Mucosa of rectum (tissue), 2 donors: ENCODE results near the gene MRPL55.
A peak's percentile ranks its signal among the peaks of the same experiment; 100 is the strongest.

Experiments
- H3K27ac ChIP-seq, 2 donors: one replicate each; pipeline ENCODE4 v1.7.0; 2013; ENCODE audit warnings: inconsistent platforms in 2 of 2, low read depth in 2 of 2, low read length in 2 of 2
- H3K27me3 ChIP-seq, 2 donors: one replicate each; pipeline ENCODE4 v1.7.0; 2013; ENCODE audit warnings: low read length in 2 of 2; ENCODE audit not compliant: control insufficient read depth in 2 of 2, insufficient read depth in 2 of 2
- H3K36me3 ChIP-seq, 2 donors: one replicate each; pipeline ENCODE4 v1.7.0; 2013; ENCODE audit warnings: low read length in 2 of 2; ENCODE audit not compliant: control insufficient read depth in 2 of 2, insufficient read depth in 2 of 2
- H3K4me1 ChIP-seq, 2 donors: one replicate each; pipeline ENCODE4 v1.7.0; 2013; ENCODE audit warnings: low read length in 2 of 2, mild to moderate bottlenecking in 1 of 2; ENCODE audit not compliant: control insufficient read depth in 2 of 2, insufficient read depth in 2 of 2
- H3K4me3 ChIP-seq, 2 donors: one replicate each; pipeline ENCODE4 v1.7.0; 2013; ENCODE audit warnings: low read length in 2 of 2
- H3K9ac ChIP-seq, 2 donors: one replicate each; pipeline ENCODE4 v1.7.0; 2013; ENCODE audit warnings: low read length in 2 of 2, low read depth in 1 of 2, mild to moderate bottlenecking in 1 of 2
- H3K9me3 ChIP-seq, 2 donors: one replicate each; pipeline ENCODE4 v1.7.0; 2013; ENCODE audit warnings: low read length in 2 of 2; ENCODE audit not compliant: control insufficient read depth in 2 of 2
- donor health status: healthy.
- donor health status: Normal muscosa, but diverticular disease.

Gene MRPL55

DNA sequence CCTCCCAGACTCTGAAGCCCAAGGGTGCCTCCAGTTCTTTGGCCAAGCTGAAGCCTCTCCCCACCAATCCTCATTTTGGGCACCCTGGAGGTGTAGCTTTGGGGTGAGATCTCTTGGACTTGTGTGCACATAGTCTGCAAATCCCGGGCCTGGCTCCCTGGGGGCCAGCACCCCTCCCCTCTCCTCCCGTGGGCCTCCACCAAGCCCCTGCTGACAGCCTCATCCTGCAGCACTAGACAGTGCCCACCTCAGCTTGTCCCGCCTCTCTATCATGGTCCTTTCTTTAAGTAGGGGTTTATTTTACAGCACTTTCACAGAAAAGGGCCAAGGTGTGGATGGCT is 43.8 kb upstream of the MRPL55 start:
- H3K36me3 ChIP-seq: peaks cover 4 to 6% of the 10 kb centered on the region in 2 donors
- no peaks in the 10 kb centered on the region for H3K9me3 ChIP-seq
- no peaks in the 10 kb centered on the region for H3K27me3 ChIP-seq
- H3K27ac ChIP-seq: no peak overlapping the region
- no peak overlapping the region for H3K4me3 ChIP-seq
- no peak overlapping the region for H3K9ac ChIP-seq
- peaks cover 0 to 4% of the 10 kb centered on the region in 2 donors for H3K4me1 ChIP-seq

DNA sequence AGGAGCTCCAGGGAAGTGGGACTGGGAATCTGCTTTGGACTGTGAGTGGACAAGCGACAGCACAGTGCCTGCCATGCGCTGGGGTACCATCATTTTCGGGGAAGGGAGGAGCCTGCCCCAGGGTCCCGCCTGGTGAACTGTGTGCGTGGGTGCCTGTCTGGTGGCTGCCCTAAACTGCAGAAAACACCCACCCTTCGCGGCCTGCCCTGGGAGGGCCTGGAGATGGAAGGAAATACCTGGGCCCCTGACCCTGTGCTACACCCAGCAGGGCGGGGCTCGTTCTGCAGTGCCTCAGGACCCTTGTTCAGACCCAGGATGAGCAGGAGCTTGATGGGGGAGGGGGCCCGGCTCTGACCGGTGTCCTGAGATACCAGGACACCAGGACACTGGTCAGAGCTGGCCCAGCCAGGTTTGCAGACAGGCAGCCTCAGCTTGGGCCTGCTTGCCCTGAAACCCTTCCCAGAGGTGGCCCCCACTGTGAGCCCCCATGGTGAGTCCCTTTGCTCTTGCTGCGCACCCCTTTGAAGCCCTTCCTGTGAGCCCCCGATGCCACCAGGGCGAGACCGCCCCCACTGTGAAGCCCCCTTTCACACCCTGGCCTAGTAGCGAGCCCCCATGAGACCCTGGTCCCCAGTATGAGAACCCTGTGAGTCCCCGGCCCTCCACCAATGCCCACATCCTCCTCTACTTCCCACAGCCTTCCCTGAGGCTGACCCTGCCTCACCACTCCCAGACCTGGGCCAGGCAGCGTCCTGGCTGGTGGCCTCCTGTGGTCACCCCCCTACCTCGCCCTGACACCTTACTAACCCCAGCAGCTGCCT is 43.2 kb upstream of the MRPL55 start:
- Histone ChIP-seq H3K9ac (no peak overlapping the region), H3K27me3 (no peaks in the 10 kb centered on the region), H3K27ac (no peak overlapping the region), H3K4me3 (no peak overlapping the region), H3K4me1 (peaks cover 0 to 4% of the 10 kb centered on the region in 2 donors), H3K9me3 (no peaks in the 10 kb centered on the region), H3K36me3 (peaks cover 4 to 9% of the 10 kb centered on the region in 2 donors)

DNA sequence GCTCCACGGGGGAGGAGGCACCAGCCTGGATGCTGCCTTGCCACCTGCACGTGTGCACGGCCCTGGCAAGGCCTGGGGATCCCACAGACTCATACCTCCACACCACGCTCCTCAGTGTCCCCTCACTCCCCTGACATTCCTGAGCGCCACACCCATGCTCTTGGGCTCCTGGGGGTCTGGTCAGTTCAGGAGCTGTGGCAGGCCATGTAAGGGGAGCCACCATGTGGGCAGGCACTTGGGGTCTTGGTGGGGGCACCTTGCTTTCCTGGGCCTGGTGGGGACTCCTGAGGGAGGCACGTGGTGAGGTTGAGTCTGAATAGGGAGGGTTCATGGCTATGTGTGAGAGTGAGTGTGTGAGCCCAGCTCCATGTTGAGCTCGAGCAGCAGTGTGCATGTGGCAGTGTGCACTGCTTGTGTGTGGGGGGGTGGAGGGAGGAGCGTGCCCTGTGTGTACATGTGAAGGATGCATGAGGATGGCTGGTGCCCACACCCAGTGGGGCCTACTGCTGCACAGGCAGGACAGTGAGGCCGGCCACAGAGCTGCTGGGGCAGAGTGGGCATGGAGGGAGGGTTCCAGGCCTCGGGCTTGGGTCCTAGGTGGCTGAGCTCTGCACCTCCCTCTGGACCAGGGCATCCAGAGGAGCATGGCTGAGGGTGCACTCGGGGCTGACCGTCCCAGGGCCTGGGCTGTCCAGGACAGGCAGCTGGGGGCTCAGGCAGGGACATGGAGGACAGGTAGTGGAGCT is 42.3 kb upstream of the MRPL55 start:
- peaks cover 0 to 4% of the 10 kb centered on the region in 2 donors for H3K4me1 ChIP-seq
- peaks cover 10 to 12% of the 10 kb centered on the region in 2 donors for H3K36me3 ChIP-seq
- no peaks in the 10 kb centered on the region for H3K27me3 ChIP-seq
- no peak overlapping the region for H3K9ac ChIP-seq
- no peak overlapping the region for H3K4me3 ChIP-seq
- no peaks in the 10 kb centered on the region for H3K9me3 ChIP-seq
- H3K27ac ChIP-seq: peak overlapping the region; percentile 44 to 63

DNA sequence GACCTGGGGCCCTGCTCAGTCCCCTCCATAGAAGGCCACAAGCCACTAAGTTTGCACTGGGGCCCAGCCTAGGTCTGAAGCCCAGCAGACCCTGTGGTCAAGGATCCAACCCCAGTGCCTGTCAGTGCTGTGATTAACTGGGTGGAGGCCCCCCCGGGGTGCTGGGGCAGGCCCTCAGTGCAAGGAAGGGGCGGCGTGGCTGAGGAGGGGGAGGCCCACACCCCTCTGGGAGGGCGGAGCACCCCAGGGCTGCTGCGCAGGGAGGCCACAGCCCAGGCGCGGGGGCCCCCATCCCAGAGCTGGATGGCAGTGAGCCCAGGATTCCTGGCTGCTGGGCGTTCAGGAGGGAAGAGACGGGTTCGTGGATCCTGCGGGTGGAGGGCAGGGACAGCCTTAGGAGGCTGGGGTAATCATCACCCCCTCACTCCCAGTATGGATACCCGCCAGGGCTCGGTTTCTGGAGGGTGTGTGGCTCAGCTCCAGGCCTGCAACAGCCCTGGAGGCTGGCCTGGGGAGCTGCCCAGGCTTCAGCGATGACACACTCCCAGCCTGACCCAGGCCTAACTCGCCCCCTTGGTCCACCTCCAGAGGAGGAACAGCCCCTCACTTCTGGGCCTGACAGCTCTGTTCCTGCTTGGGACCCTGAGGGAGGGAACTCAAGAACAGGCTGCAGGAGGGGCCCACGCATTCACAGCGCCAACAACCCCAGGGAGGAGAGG is 41.5 kb upstream of the MRPL55 start:
- Histone ChIP-seq H3K27ac (peak overlapping the region; percentile 44 to 63), H3K4me3 (no peak overlapping the region), H3K9me3 (no peaks in the 10 kb centered on the region), H3K36me3 (peaks cover 14 to 16% of the 10 kb centered on the region in 2 donors), H3K9ac (peak overlapping the region in 1 of 2 donors; percentile 15), H3K4me1 (peaks cover 0 to 4% of the 10 kb centered on the region in 2 donors), H3K27me3 (no peaks in the 10 kb centered on the region)

DNA sequence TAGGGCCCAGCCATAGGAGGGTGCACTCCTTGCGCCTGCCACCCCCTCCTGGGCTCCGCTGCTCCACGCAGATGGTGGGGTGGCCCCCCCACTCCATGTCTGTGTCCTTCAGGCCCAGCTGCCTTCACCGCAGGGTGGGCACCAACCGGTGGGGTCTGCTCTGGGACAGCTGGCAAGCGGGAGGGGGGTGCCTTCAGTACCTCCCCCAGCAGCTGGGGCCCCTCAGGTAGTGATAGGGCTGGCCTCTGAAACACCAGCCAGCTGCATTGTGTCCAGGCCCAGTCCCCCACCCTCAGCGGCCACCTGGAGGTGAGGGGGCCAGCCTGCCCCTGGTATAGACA is 41.0 kb upstream of the MRPL55 start:
- H3K4me1 ChIP-seq: peaks cover 0 to 4% of the 10 kb centered on the region in 2 donors
- H3K27ac ChIP-seq: peak overlapping the region; percentile 44 to 63
- no peak overlapping the region for H3K4me3 ChIP-seq
- no peaks in the 10 kb centered on the region for H3K27me3 ChIP-seq
- H3K9me3 ChIP-seq: no peaks in the 10 kb centered on the region
- H3K9ac ChIP-seq: peak overlapping the region in 1 of 2 donors; percentile 15
- H3K36me3 ChIP-seq: peaks cover 14 to 16% of the 10 kb centered on the region in 2 donors

DNA sequence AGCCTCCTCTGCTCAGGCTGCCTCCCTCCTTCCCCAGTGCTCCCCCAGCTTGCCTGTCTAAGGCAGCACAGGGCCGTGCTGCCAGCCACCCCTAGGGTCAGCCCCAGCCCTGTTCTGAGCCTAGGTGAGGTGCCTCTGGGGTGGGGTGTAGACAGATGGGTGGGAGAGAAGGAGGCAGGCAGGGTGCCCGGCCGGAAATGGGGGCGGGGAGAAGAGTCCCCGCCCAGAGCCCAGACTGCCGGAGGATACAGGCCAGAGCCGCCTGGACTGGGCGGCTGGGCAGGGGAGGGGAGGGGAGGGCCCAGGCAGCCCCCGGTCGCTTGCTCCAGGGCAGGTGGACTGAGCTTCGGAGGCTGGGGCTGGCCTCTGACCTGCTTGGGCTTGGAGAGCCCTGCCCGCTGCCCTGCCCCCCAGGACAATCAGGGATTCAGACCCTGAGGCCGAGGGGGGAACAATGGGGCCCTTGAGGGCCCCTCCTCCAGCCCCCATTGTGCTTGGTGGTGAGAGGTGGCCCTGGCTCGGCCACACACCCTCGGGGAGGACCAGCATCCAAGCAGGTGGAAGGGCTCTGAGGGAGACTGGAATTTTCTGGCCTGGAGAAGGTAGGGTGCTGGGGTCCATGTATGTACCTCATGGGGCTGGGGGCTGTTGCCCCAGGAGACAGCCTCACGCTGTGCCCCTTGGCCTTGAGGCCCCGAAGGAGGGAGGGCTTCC is 40.5 kb upstream of the MRPL55 start, which contains the start of gene GJC2:
TSS of gene GJC2 (plus strand) at position 525 of the 714 bp plus-strand sequence. CDS start 7,829 bp downstream, outside the sequence.
- peaks cover 14 to 16% of the 10 kb centered on the region in 2 donors for H3K36me3 ChIP-seq
- H3K4me1 ChIP-seq: peaks cover 0 to 4% of the 10 kb centered on the region in 2 donors
- H3K9ac ChIP-seq: peak within 1 kb of the TSS; percentile 6 to 15
- H3K9me3 ChIP-seq: no peaks in the 10 kb centered on the region
- H3K27me3 ChIP-seq: no peaks in the 10 kb centered on the region
- peak within 1 kb of the TSS; percentile 44 to 63 for H3K27ac ChIP-seq
- no peak within 1 kb of the TSS for H3K4me3 ChIP-seq

DNA sequence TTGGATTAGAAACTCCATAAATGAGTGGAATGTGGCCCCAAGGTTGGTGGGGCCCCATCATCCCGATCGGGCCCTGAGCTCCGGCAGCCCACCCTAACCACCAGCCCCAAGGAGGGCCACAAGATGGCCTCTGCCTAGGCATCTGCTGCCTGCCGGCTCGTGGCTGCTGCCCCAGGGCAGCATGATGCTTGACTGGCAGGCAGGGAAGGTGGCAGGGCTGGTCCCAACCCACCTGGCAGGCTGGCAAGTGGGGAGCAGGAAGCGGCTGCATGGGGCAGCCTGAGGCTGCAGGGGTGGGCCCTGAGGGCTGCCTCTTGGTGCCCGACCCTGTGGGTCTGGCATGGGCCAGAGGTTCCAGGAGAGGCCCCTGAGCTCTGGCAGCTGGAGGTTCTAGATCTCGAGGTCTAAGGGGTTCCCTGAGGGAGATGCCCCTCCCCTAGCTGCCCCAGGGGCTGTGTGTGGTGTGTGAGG is 39.9 kb upstream of the MRPL55 start:
- H3K27ac ChIP-seq: peak overlapping the region; percentile 44 to 63
- no peak overlapping the region for H3K4me3 ChIP-seq
- no peaks in the 10 kb centered on the region for H3K27me3 ChIP-seq
- H3K4me1 ChIP-seq: peaks cover 0 to 4% of the 10 kb centered on the region in 2 donors
- no peak overlapping the region for H3K9ac ChIP-seq
- no peaks in the 10 kb centered on the region for H3K9me3 ChIP-seq
- H3K36me3 ChIP-seq: peaks cover 14 to 16% of the 10 kb centered on the region in 2 donors

DNA sequence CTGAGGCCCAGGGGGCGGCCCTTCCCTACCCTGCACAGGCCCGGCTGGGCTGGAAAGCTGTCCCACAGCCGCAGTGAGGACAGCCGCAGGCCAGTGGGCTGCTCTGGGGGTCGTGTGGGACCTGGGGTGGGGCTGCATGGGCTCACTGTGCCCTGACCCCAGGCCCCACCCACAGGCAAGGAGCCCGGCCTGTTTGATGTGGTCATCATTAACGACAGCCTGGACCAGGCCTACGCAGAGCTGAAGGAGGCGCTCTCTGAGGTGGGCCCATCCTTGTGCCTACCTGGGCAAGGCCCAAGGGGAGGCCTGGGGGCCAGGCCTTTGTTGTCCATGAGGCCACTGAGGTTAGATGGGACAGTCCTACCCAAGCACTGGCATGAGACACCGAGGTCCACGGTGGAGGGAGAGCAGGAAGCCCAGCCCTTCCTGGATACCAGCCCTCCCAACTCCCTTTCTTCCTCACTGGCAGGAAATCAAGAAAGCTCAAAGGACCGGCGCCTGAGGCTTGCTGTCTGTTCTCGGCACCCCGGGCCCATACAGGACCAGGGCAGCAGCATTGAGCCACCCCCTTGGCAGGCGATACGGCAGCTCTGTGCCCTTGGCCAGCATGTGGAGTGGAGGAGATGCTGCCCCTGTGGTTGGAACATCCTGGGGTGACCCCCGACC is 39.2 kb upstream of the MRPL55 start:
- Histone ChIP-seq H3K27me3 (no peaks in the 10 kb centered on the region), H3K27ac (no peak overlapping the region), H3K9me3 (no peaks in the 10 kb centered on the region), H3K4me3 (no peak overlapping the region), H3K4me1 (peaks cover 4 to 5% of the 10 kb centered on the region in 2 donors), H3K36me3 (peaks cover 14 to 16% of the 10 kb centered on the region in 2 donors), H3K9ac (no peak overlapping the region)

DNA sequence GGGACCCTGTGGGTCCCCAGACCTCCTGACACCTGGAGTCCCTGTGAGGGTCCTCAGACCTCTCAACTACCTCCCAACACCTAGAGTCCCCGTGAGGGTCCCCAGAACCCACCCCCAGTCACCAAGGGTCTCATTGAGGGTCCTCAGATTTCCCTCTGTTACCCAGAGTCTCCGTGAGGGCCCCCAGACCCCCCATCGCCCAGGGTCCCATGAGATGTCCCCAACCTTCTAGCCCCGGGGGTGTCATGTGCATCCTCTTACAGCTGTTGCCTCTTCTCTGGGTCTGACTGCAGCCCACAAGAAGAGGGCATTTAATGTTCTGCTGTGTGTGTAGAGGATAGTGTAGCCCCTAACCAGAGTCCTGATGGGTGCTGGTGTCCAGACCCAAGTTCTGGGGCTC is 38.7 kb upstream of the MRPL55 start:
- Histone ChIP-seq H3K9ac (no peak overlapping the region), H3K27ac (no peak overlapping the region), H3K36me3 (peaks cover 14 to 16% of the 10 kb centered on the region in 2 donors), H3K4me1 (peaks cover 5 to 6% of the 10 kb centered on the region in 2 donors), H3K27me3 (no peaks in the 10 kb centered on the region), H3K4me3 (no peak overlapping the region), H3K9me3 (no peaks in the 10 kb centered on the region)
